Daoy (cell line): ENCODE measurements around the gene FAM78B. TPM values are rescaled to one million over a fixed set of nuclear protein-coding genes. Genes with fewer than 3 reads are reported as not detected.

ENCODE experiments used
- DNase-seq: peaks from one replicate; pipeline ENCODE4 v3.0.0-alpha.2; 2015; ENCODE audit warnings: low read depth
- total RNA-seq: library from RNA; depleted of rRNA; stranded (reverse); fragments of >200 nt; shearing (Covaris generic); gene quantifications from 2 replicates; pipeline ENCODE4 v1.2.3, GENCODE V29; 2014

FAM78B gene
- total RNA-seq, 1 experiment from 2014 or later = 0.80 TPM

GRCh38 chr1:166069390-166069789 is 97.4 kb downstream of the FAM78B start:
- no peak for DNase-seq

GRCh38 chr1:166066107-166066506 is 100.7 kb downstream of the FAM78B start:
- no peak for DNase-seq

GRCh38 chr1:166064951-166065350 is 101.8 kb downstream of the FAM78B start:
- no peak for DNase-seq

- DNase-seq = no peak
These were observed 102.4 kb downstream of the FAM78B start for GRCh38 chr1:166064313-166064926.

GRCh38 chr1:166063701-166064100 is 103.1 kb downstream of the FAM78B start:
- DNase-seq = no peak

GRCh38 chr1:166062421-166063070 is 104.3 kb downstream of the FAM78B start:
- DNase-seq = no peak

GRCh38 chr1:166057650-166058049 is 109.2 kb downstream of the FAM78B start:
- DNase-seq = no peak

GRCh38 chr1:166053395-166053794 is 113.4 kb downstream of the FAM78B start:
- DNase-seq = no peak

GRCh38 chr1:166040202-166040997 is 126.4 kb downstream of the FAM78B start:
- DNase-seq = no peak

- DNase-seq = no peak
These were observed 127.2 kb downstream of the FAM78B start for GRCh38 chr1:166039436-166040201.

- no peak for DNase-seq
These were observed 130.7 kb downstream of the FAM78B start for GRCh38 chr1:166036092-166036491.

GRCh38 chr1:166032572-166033371 is 134.0 kb downstream of the FAM78B start:
- DNase-seq = no peak

- no peak for DNase-seq
These were observed 134.7 kb downstream of the FAM78B start for GRCh38 chr1:166031932-166032571.

- DNase-seq = no peak
These were observed 137.4 kb downstream of the FAM78B start for GRCh38 chr1:166029196-166029945.

- DNase-seq = no peak
These were observed 140.2 kb downstream of the FAM78B start for GRCh38 chr1:166026555-166026954.

- no peak for DNase-seq
These were observed 140.7 kb downstream of the FAM78B start for GRCh38 chr1:166026143-166026542.

- DNase-seq = no peak
These were observed 146.6 kb downstream of the FAM78B start for GRCh38 chr1:166020210-166020609.
